22Rv1 (cell line): ENCODE results near the gene GNG2.

Source experiments
- H3K27ac ChIP-seq: fragments of 450-650 bp; 2 replicates; pipeline ENCODE4 v1.5.1; 2017
- ZFX ChIP-seq: fragments of 450-650 bp; IDR thresholded peaks from 2 replicates; pipeline ENCODE4 v1.6.1; 2017; ENCODE audit warnings: antibody characterized with exemption, borderline replicate concordance
- TF ChIP-seq, protein P1 (sequence below): fragments of 450-650 bp; IDR thresholded peaks from 2 replicates; pipeline ENCODE4 v1.5.1; 2017; ENCODE audit warnings: mild to moderate bottlenecking

The GNG2 gene

DNA sequence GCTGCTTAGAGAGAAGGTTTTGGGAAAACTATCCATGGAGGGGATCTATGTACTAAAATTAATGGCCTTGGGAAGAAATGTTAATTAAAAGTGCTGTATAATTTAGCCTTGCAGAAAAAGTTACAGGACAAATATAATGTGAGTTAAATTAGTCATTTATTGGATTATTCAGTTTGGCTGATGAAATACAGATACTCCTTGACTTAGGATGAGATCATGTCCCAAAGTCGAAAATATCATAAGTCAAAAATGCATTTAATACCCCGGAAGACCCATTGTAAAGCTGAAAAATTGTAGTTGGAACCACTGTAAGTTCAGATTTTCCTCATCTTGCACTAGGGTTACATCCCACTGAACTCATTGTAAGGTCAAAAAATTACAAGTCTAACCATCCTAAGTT, 138.7 kb downstream of the GNG2 start:
- H3K27ac ChIP-seq, result no peak overlapping the region
- TF ChIP-seq, protein P1, sequence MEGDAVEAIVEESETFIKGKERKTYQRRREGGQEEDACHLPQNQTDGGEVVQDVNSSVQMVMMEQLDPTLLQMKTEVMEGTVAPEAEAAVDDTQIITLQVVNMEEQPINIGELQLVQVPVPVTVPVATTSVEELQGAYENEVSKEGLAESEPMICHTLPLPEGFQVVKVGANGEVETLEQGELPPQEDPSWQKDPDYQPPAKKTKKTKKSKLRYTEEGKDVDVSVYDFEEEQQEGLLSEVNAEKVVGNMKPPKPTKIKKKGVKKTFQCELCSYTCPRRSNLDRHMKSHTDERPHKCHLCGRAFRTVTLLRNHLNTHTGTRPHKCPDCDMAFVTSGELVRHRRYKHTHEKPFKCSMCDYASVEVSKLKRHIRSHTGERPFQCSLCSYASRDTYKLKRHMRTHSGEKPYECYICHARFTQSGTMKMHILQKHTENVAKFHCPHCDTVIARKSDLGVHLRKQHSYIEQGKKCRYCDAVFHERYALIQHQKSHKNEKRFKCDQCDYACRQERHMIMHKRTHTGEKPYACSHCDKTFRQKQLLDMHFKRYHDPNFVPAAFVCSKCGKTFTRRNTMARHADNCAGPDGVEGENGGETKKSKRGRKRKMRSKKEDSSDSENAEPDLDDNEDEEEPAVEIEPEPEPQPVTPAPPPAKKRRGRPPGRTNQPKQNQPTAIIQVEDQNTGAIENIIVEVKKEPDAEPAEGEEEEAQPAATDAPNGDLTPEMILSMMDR, result no peak
- no peak for TF ChIP-seq ZFX

DNA sequence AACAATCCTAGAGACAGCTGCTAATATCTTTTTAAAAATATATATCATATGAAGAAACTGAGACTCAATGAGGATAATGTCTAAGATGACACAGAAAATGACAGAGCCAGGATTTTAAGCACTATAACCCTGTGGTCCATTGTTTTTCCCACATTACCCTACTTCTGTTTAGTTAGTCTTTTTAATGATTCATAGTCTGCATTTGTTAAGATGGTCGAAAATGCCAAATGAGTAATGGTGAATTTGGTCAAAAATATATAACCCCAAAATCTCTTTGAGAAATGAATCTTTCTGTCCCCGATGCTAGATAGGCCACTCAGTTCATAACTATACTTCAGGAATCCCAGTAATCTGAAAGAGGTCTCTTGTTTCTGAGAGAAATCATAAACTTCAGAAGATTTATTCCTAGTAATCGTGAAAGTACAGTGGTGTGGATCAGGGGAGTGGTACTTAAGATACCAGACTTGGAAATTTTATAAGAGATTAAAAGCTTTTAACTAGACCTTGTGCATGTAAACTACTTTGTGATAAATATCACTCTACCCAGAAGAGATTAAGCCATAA, 139.7 kb downstream of the GNG2 start:
- no peak for TF ChIP-seq ZFX
- H3K27ac ChIP-seq, result no peak overlapping the region

DNA sequence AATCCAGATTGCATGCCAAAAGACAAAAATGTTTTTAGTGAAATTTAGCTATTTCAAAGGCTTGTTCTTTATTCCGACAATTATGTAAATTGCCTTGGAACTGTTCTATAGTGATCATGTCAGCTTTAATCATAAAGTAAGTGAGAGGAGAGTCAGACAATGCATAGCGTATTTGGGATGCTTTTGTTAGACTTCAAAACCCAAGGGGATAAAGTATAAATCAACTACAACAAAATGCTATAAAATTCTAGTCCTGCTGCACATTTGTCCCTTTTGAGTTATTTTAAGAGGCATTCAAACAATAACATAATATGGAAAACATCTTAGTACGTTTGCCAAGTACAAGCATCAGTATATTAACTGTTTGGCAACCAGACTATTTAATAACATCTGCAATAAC, 140.3 kb downstream of the GNG2 start:
- no peak overlapping the region for H3K27ac ChIP-seq
- no peak for TF ChIP-seq ZFX
- TF ChIP-seq, protein P1, result no peak

DNA sequence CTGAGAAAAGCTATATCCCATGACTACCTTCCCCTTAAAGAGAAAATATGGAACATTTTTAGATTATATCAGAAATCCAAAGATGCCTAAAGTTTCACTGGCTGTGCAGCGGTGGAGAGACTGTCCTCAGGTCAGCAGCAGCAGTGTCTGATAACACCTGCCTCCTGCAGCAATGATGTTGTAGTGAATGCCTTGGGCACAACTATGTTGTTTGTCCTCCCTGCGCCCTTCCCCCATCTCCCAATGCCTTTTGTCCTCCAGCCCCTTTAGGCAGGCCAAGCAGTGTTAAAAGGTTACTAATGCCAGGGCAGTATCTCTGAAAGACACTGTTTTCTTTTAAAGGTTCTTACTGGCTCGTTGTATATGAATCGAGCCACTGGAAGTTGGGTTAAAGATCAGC, 142.1 kb downstream of the GNG2 start:
- peak overlapping the region; percentile 46 for H3K27ac ChIP-seq
- TF ChIP-seq, protein P1, result no peak
- TF ChIP-seq ZFX, result no peak

DNA sequence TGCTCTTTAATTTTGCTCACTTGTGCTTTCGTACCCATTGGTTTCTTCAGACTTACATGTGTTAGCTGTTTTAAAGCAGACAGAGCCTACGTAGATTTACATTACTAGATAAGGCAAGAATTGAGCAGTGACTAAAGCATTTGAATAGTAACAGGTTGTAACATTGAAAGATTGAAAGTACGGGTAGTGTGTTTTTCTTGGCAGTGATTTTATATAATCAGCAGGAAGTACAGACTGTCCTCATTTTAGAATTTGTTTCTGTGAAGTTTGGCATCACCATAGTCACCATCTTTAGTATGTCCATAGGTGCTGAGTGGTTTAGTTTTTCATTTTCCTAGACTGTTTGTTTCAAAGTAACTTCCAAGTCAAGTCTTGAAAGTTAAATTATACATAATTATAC, 142.9 kb downstream of the GNG2 start:
- peak overlapping the region; percentile 46 for H3K27ac ChIP-seq
- no peak for TF ChIP-seq ZFX
- TF ChIP-seq, protein P1, result no peak

DNA sequence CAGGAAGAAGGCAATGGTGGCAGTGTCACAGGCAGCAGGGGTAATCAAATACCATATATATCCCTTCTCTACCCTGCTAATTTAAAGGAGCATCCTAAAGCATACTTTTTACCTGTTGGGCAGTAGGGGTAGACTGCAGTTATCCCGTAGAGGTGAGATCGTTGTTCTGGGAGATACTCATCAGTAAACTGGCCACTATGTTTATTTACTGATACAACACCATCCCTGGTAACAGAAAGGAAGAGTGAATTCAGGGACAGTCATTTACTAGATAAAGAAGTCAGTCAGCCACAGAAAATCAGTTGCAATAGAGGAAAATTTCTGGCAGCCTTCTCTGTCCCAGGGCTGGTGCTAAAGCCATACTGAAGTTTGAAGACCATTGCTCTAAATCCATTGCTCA, 145.2 kb downstream of the GNG2 start:
- no peak for TF ChIP-seq ZFX
- TF ChIP-seq, protein P1, result no peak
- H3K27ac ChIP-seq, result no peak overlapping the region

DNA sequence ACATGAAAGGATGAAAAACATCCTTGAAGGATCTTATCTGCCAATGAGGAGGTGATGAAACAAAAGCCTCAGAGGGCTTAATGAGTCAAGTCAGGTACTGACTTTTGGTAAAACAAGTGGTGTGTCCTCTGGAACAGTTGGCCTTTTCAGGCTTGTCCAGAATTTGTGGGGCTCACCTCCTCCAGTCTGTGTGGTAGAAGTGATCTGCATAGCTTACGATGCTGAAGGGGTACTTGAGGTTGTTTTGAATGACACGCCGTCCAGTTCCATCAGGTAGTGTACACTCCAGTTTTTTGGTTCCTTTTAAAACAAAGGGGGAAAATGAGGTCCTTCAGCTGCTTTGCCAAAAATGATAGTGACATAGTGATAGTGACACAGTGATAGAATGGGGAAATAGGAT, 145.9 kb downstream of the GNG2 start:
- TF ChIP-seq, protein P1, result no peak
- TF ChIP-seq ZFX, result no peak
- H3K27ac ChIP-seq, result no peak overlapping the region

DNA sequence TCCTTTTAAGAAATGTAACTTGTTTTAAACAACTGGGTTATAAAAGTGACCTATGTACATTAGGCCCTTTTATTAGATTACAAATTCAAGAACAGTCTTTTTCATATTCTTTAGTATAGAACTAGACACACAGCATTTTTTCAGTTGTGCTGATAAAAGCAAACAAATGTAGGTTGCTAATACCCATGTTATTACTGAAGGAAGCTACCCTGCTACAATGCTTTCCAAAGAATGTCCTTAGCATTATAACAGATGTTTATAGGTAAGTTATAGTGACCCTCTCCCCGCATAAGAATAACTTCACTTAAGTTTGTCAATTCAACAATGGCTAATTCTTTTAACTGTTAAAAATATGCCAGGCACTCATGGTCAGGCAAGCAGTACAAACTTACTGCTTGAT, 146.8 kb downstream of the GNG2 start:
- H3K27ac ChIP-seq, result no peak overlapping the region
- no peak for TF ChIP-seq ZFX
- TF ChIP-seq, protein P1, result no peak
